Keratinocyte (primary cell): ENCODE measurements around the gene SPTBN1. TPM values are rescaled to one million over a fixed set of nuclear protein-coding genes. Genes with fewer than 3 reads are reported as not detected.

Source experiments
- DNase-seq: peaks from one replicate; pipeline ENCODE4 v3.0.0-alpha.2; 2011; ENCODE audit warnings: low read depth, missing footprints, low spot score
- FAIRE-seq: peaks from 2 replicates; lab custom pipeline; 2011; peaks lifted over from hg19 to GRCh38; lab: Jason Lieb, UNC
- H2AFZ ChIP-seq: 2 replicates; pipeline ENCODE4 v1.6.0; 2012; ENCODE audit warnings: low read length, control low read depth, inconsistent platforms; ENCODE audit not compliant: control insufficient read depth
- H3K27ac ChIP-seq: 2 replicates; pipeline ENCODE4 v1.5.1; 2011; ENCODE audit warnings: low read length; ENCODE audit not compliant: control insufficient read depth, insufficient read depth
- H3K27me3 ChIP-seq: 3 replicates; pipeline ENCODE4 v1.6.0; 2011; ENCODE audit warnings: low read length; ENCODE audit not compliant: control insufficient read depth, insufficient read depth; ENCODE audit errors: extremely low read depth
- H3K36me3 ChIP-seq, 2 experiments: 2 replicates in 1 of 2; 3 replicates in 1 of 2; pipeline ENCODE4 v1.5.1; 2011; ENCODE audit warnings: low read length in 2 of 2, mild to moderate bottlenecking in 1 of 2; ENCODE audit not compliant: control insufficient read depth in 2 of 2, insufficient read depth in 2 of 2; ENCODE audit errors: extremely low read depth in 1 of 2
- H3K4me1 ChIP-seq: 3 replicates; pipeline ENCODE4 v1.5.1; 2011; ENCODE audit warnings: low read length; ENCODE audit not compliant: control insufficient read depth, insufficient read depth; ENCODE audit errors: extremely low read depth
- H3K4me2 ChIP-seq: 3 replicates; pipeline ENCODE4 v1.6.0; 2011; ENCODE audit warnings: low read depth, low read length; ENCODE audit not compliant: control insufficient read depth, insufficient read depth; ENCODE audit errors: extremely low read depth
- H3K4me3 ChIP-seq, 3 experiments: fragments of 200-600 bp in 1 of 3; sonication (generic) in 1 of 3; 2 replicates in 2 of 3; 3 replicates in 1 of 3; pipeline ENCODE4 v1.5.1; 2011 to 2016; ENCODE audit warnings: low read length in 3 of 3, mild to moderate bottlenecking in 3 of 3, control low read depth in 2 of 3, inconsistent platforms in 1 of 3, low read depth in 1 of 3, mixed read lengths in 1 of 3, mixed run types in 1 of 3, moderate library complexity in 1 of 3; ENCODE audit not compliant: control insufficient read depth in 2 of 3, insufficient read depth in 2 of 3; ENCODE audit errors: extremely low read depth in 1 of 3
- H3K79me2 ChIP-seq: 2 replicates; pipeline ENCODE4 v1.6.0; 2012; ENCODE audit warnings: low read length; ENCODE audit not compliant: control insufficient read depth, insufficient read depth
- H3K9ac ChIP-seq: 3 replicates; pipeline ENCODE4 v1.6.0; 2011; ENCODE audit warnings: low read length; ENCODE audit not compliant: control insufficient read depth, insufficient read depth; ENCODE audit errors: extremely low read depth
- H3K9me1 ChIP-seq: 3 replicates; pipeline ENCODE4 v1.6.0; 2011; ENCODE audit warnings: low read length; ENCODE audit not compliant: control insufficient read depth, insufficient read depth; ENCODE audit errors: extremely low read depth
- H3K9me3 ChIP-seq: 2 replicates; pipeline ENCODE4 v1.5.1; 2012; ENCODE audit warnings: low read depth, low read length; ENCODE audit not compliant: control insufficient read depth
- H4K20me1 ChIP-seq: 3 replicates; pipeline ENCODE4 v1.6.0; 2011; ENCODE audit warnings: low read length; ENCODE audit not compliant: control insufficient read depth, insufficient read depth; ENCODE audit errors: extremely low read depth
- CTCF ChIP-seq, 3 experiments: IDR thresholded peaks in 1 of 3; conservative IDR thresholded peaks in 1 of 3; optimal IDR thresholded peaks in 1 of 3; 2 replicates in 2 of 3; 3 replicates in 1 of 3; pipeline versions ENCODE3 to v1.5.1; 2011; ENCODE audit warnings: low read length in 3 of 3, mild to moderate bottlenecking in 3 of 3, moderate library complexity in 2 of 3, control low read depth in 1 of 3, inconsistent platforms in 1 of 3; ENCODE audit not compliant: insufficient read depth in 2 of 3; ENCODE audit errors: extremely low read depth in 1 of 3
- EZH2 ChIP-seq: IDR thresholded peaks from one replicate; pipeline ENCODE4 v1.6.1; 2012; ENCODE audit warnings: inconsistent platforms, mild to moderate bottlenecking, low read length, moderate library complexity
- dilution Hi-C: fragments of 300-500 bp; cut with MboI; formaldehyde crosslinking; loops from one replicate; pipeline ENCODE4 v1.7.0; 2020; ENCODE audit warnings: low sequenced_read_pairs; ENCODE audit not compliant: extremely low pct_ligation_motif_present
- polyA plus RNA-seq, 5 experiments: library from polyadenylated mRNA; depleted of rRNA in 3 of 5; stranded (reverse) in 3 of 5; stranded (forward) in 1 of 5; unstranded in 1 of 5; fragments of >200 nt; gene quantifications; 1 replicate in 1 of 5; 2 replicates in 3 of 5; 3 replicates in 1 of 5; pipeline versions ENCODE4 v1.2.1 to v1.2.3, GENCODE V29; 2011 to 2012; ENCODE audit warnings: missing spikeins in 2 of 5, low read depth in 1 of 5, low replicate concordance in 1 of 5

SPTBN1 gene
- polyA plus RNA-seq, 1 donor (not counting 4 experiments of a cell fraction or from before 2014, with no cell fraction given): 40.0 TPM

GRCh38 chr2:54524226-54524991 lies 68.3 kb downstream of the SPTBN1 start:
- peak; percentile 42 for DNase-seq
- Histone ChIP-seq H3K27me3 (no peaks in the 10 kb centered on the region), H3K4me2 (peak overlapping the region; percentile 53)

GRCh38 chr2:54525321-54525720 lies 69.2 kb downstream of the SPTBN1 start:
- Histone ChIP-seq H3K4me3 (no peak overlapping the region), H3K27me3 (no peaks in the 10 kb centered on the region), H3K36me3 (peaks cover 0 to 5% of the 10 kb centered on the region in 2 experiments), H3K4me2 (no peak overlapping the region), H2AFZ (no peak overlapping the region), H3K79me2 (no peaks in the 10 kb centered on the region), H3K9me1 (no peaks in the 10 kb centered on the region), H3K9me3 (no peaks in the 10 kb centered on the region), H4K20me1 (no peaks in the 10 kb centered on the region), H3K9ac (no peak overlapping the region), H3K4me1 (peaks cover 16% of the 10 kb centered on the region), H3K27ac (no peak overlapping the region)
- dilution Hi-C loops: no loop called here
- TF ChIP-seq CTCF (optimal IDR thresholded peaks at IDR 0.05 in 1 of 3, IDR thresholded peaks at IDR 0.05 in 1 of 3, conservative IDR thresholded peaks at IDR 0.05 in 1 of 3; ENCODE audit: extremely low read depth in 1 of 3, insufficient read depth in 2 of 3, low read length in 3 of 3): no peak
- TF ChIP-seq EZH2: no peak
- FAIRE-seq (no peak), DNase-seq (no peak)

More at GRCh38 chr2:54524226-54524991, 68.3 kb downstream of the SPTBN1 start:
- no peaks in the 10 kb centered on the region for H4K20me1 ChIP-seq
- H3K4me3 ChIP-seq: peak overlapping the region in 1 of 3 experiments; percentile 22
- dilution Hi-C loops: no loop called here
- peak overlapping the region; percentile 66 for H3K27ac ChIP-seq
- H3K9me1 ChIP-seq: no peaks in the 10 kb centered on the region
- H3K9ac ChIP-seq: peak overlapping the region; percentile 28
- H2AFZ ChIP-seq: peak overlapping the region; percentile 62
- no peaks in the 10 kb centered on the region for H3K79me2 ChIP-seq
- TF ChIP-seq CTCF (optimal IDR thresholded peaks at IDR 0.05 in 1 of 3, IDR thresholded peaks at IDR 0.05 in 1 of 3, conservative IDR thresholded peaks at IDR 0.05 in 1 of 3; ENCODE audit: extremely low read depth in 1 of 3, insufficient read depth in 2 of 3, low read length in 3 of 3): no peak
- TF ChIP-seq EZH2: no peak
- H3K9me3 ChIP-seq: no peaks in the 10 kb centered on the region
- peaks cover 0 to 5% of the 10 kb centered on the region in 2 experiments for H3K36me3 ChIP-seq
- no peak for FAIRE-seq
- peaks cover 16% of the 10 kb centered on the region for H3K4me1 ChIP-seq
